ENCODE data around the gene TSPAN5.
"Not testable (repeated sequence)": the region's sequence is repeated elsewhere in the genome, so short reads cannot be mapped to it uniquely, and the experiment has no call there.

Gene TSPAN5

DNA sequence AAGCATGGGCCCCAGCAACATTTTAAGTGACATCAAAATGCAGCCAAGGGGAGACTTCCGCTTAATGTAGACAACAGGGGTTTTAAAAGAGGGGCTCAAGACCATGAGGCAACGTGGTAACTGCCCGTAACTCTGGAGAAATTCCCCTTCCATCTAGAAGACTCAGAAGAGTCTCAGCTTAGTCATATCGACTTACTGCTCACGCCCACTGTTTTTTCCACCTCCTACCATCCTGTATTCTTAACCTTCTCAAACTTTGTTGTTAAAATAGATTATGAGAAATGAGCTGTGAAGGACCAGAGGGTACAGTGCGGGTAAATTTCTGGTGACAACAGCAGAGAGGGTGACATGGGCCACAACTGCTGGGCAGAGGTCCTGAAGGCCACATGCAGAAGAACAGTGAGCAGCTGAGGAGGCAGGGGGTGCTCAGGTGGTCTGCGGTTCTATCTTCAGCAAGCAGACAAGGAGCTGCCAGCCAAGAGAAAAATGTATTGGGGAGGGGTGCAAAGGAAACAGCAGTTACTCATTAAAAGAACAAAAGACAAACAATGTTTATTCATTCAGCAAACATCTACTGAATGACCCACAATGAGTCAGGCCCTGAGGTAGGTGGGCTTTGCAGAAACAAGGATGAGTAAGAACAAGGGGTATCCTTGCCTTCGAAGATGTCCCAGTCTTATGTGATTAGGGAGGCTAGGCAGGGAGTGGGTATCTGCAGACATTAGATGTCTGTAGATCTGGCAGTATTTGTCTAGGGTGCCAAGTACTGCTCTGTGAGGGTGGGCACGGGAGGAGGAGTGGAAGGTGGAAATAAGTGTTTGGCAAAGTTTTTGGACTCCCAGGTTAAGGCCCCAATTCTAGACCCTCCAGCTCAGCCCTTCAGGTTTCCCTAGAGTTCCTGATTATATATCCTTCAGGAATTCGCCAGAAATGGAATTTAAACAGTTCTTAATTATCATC lies 175.3 kb downstream of the TSPAN5 start:
- DNase-seq, result peak; percentile 36

DNA sequence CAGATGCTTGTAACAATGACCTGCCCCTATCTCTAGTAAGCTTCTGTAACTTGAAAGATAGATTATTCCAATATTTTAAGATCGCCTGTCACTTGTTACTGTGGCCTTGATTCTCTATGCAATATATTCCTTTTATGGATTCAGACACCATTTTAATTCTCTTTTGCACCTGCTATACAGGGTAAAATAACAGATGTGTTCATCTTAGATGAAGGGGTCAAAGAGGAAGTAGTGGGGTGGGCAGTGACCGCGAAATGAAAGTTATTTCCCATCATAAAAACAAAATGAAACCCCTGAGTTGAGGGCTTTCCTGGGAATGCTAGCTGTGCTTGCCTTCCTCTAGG lies 175.9 kb downstream of the TSPAN5 start:
- no peak for DNase-seq

DNA sequence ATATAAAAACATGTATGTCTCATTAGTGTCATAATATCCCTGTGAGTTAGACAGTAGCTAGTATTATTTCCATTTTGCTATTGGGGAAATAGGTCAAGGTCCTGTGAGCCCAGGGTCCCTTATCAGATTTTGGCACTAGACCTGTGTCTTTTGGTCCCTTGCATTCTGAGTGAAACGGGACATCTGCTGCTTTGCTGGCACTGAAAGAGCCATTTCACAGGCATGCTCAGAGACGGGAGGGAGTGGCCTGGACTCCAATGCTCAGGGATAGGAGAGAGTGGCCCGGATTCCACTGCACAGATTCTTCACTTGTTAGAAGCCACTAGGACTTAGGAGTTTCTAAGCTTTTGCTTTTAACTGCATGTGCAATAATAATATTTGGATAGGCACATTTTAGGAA lies 177.2 kb downstream of the TSPAN5 start:
- DNase-seq, result no peak

DNA sequence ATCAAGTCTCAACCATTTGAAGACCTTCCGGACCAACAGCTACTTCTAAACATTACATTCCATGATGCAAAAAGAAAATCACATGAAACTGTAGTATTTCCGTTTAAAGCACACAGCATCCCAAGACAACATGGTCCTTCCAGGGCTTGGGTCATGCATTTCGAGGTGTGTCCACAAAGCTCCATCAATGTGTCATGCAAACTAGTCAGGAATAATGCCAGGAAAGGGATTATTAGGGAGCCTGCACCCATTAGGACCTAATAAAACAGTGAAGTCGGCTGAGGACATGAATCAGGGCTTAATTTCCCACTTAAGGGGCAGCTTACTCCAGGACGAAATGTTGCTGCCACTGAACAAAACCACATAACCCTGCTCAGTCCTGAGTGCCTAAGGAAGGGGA lies 177.9 kb downstream of the TSPAN5 start:
- no peak for DNase-seq

DNA sequence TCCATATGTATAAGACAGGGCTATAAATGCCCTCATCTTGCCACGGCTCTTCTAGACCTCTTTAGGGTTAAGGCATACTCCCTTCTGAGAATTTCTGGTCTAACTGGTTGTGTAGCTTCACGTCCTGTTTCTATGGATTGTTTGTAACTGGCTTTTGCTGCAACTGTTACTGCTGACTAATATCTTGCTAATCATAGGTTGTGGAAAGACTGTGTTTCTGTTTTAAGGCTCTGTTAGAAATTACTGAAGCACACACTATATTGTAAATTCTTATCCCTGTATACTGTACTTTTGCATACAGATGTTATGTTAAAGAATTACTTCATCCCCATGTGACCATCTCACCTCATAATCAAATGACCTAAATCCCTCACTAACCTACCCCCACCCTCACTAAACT lies 178.8 kb downstream of the TSPAN5 start:
- not testable (repeated sequence) for DNase-seq

DNA sequence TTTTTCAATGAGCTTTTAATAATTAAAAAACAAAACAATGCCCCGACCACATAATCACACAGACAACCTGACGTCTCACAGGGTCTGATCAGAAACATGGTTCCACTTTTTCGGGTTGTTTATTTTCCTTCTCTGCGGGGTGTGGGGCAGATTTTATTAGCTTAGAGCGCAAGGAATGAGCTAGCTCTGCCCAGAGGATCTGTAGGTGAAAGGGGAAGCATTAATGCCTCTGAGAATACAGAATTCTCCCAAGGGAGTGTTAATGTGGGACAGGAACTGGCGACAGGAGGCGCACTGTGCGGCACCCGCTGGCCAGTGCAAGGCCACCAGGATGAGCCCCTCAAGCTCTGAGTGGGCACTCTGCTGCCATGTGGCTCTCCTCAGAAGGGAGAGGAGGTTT lies 181.5 kb downstream of the TSPAN5 start:
- DNase-seq, result no peak

DNA sequence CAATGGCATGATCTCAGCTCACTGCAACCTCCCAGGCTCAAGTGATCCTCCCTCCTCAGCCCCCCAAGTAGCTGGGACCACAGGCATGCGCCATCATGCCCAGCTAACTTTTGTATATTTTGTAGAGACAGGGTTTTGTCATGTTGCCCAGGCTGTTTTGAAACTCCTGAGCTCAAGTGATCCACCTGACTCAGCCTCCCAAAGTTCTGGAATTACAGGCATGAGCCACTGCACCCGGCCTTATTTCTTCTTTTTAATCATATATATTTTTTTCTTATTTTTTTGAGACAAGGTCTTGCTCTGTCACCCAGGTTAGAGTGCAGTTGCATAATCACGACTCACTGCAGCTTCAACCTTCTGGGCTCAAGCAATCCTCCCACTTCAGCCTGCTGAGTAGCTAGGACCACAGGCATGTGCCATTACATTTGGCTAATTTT lies 184.0 kb downstream of the TSPAN5 start:
- DNase-seq, result no peak

DNA sequence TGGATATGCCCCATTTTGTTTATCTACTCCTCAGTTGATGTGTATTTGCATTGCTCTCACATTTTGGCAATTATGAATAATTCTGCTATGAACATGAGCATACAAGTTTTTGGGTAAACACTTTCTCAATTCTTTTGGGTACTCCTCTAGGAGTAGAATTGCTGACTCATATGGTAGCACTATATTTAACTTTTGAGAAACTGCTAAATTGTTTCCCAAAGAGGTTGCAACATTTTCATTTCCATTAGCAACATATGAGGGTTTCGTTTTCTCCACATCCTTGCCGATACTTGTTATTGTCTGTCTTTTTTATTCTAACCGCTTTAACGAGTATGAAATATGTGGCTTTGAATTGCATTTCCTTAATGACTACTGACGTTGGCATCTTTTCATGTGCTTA lies 185.4 kb downstream of the TSPAN5 start:
- DNase-seq, result no peak

DNA sequence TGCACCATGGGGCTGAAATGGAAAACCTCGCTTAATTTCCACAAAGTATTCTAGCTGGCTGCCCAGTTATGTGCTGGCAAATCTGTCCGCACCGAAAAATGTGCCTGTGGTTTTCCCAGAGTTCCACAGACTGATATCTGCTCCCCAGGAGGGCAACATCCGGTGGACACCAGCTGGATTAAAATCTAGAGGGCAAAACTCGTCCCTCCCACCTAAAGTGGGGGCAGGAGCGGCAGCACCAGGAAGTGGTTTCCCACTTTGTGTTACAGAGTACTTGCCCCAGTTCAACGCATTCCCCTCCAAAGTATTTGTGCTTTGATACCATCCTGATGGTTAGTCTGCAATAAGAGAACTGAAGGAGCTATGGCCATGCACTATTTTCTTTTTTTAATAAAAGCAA lies 187.6 kb downstream of the TSPAN5 start:
- no peak for DNase-seq

DNA sequence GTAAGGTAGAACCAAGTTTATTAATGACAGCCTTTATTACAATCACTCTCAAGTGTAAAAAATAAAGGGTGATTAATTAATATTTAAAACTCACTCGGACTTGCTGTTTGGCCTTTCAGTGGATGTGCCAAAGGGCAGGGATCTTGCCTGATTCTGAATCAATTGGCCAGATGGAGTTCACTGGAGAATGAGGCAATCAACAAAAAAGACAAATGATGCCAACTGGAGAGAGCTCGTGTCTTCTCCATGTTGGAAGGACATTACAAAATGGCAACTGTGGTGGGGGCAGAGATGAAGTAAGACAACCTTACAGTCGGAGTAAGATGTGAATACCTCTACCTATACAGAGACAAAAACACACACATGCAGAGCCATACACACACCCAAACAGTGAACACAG lies 188.0 kb downstream of the TSPAN5 start:
- DNase-seq, result no peak

DNA sequence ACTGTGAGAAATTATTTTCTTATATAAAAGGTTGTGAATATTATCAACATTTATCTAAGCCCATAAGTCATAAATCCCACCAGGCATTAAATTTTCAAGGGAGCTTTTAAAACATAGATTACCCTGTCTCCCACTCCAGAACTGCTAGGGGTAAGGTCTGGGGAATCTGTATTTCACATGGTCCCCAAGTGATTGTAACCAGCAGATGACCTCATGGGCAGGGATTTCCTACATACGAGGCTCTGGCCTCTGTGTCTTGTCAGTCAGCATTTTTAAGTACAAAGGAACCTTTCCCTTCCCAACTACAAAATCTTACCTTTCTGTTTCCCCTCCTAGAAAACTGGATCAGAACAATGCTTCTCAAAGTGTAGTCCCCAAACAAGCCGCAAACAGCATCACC lies 188.6 kb downstream of the TSPAN5 start:
- DNase-seq, result no peak

DNA sequence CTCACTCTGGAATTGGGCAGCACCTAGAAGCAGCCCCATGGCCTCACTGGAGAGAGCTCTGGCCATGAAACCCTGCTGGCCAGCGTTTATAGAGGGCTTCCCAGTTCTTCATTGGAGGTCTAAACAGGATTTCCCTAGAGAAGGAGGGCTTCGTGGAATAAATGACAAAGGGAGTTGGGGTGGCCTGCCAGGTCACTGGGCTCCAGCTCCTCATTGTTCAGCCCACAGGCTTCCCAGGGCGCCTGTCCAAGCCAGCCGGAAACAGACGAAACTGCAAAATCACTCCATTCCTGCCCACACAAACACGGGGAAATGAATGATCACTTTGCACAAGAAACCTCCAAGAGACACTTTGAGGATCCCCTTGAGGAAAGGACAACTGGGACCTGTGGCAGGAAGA lies 189.7 kb downstream of the TSPAN5 start:
- no peak for DNase-seq

DNA sequence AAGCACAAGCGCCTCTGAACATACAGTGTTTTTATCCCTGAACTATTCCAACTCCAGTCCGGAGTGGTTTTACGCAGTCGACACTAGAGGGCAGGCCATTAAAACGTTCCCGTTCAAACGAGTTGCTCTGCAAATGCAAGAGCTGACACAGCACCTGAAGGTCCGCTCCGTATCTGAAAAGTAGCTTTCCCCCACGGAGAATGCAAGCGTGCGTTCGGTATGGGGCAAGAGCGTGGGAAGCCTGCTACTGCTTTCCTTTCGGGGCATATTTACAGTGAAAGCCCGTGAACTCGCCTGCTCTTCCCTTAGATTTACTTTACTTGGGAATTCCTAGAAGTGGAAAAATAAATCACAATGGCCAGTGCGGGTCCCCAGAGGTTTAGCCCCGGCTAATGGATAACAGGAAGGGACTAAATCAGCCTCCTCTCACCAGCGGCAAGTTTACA lies 190.8 kb downstream of the TSPAN5 start:
- peak; percentile 87 for DNase-seq

DNA sequence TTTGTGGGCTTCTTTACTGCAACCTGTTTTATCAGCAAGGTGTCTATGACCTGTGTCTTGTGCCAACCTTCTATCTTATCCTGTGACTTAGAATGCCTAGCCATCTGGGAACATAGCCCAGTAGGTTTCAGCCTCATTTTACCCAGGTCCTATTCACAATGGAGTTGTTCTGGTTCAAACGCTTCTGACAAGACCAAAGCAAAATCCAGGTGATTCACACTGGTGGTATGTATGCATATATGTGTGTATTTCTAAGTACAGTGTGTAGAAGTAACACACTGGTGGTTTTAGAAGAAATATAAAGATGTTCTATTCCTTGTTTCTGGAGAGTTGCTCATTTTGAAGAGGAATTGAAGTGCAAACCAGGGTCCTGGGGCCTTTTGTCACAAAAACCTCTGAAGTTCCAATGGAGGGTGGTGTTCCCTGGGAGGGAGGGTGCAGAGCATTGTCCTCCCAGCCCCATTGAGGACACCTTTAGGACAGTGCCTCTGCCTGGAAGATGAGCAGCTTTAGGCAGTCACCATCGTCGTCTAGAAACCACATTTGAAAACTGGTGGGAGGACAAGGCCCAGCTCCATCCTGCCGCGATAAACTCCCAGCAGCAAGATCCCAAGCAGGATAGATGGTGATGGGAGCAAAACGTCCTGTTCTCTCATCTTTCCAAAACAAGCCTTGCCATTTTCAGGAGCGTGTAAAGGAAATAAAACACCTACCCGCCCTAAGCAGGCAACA lies 191.4 kb downstream of the TSPAN5 start:
- DNase-seq, result no peak

DNA sequence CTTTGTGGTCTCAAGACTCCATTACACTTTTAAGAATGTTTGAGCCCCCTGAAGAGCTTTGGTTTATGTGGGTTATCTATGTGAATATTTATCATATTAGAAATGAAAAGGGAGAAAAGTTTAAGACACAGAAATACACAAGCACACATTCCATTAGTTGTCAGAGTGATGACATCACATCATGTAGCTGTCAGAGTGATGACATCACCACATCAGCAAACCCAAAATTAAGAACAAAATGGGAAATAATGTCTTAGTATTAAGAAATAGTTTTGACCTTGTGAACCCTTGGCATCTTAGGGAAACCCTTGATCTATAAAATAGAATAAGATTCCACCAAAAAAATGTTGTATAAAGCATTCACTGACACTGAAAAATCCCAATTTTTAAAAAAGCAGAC lies 195.9 kb downstream of the TSPAN5 start:
- DNase-seq, result no peak

DNA sequence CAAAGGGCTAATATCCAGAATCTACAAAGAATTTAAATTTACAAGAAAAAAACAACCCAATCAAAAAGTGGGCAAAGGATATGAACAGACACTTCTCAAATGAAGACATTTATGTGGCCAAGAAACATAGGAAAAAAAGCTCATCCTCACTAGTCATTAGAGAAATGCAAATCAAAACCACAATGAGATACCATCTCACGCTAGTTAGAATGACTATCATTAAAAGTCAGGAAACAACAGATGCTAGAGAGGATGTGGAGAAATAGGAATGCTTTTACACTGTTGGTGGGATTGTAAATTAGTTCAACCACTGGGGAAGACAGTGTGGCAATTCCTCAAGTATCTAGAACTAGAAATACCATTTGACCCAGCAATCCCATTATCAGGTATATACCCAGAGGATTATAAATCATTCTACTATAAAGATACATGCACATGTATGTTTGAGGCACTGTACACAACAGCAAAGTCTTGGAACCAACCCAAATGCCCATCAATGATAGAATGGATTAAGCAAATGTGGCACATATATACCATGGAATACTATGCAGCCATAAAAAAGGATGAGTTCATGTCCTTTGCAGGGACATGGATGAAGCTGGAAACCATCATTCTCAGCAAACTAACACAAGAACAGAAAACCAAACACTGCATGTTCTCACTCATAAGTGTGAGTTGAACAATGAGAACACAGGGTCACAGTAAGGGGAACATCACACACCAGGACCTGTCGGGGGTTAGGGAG lies 197.1 kb downstream of the TSPAN5 start:
- DNase-seq, result not testable (repeated sequence)

DNA sequence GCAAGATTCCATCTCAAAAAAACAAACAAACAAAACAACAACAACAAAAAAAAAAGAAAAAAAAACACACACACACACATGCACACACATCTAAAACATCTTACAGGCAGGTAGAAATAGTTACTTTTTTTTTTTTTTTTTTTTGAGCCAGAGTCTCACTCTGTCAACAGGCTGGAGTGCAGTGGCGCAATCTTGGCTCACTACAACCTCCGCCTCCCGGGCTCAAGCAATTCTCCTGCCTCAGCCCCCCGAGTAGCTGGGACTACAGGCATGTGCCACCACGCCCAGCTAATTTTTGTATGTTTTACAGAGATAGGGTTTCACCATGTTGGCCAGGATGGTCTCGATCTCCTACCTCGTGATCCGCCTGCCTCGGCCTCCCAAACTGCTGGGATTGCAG lies 201.0 kb downstream of the TSPAN5 start:
- not testable (repeated sequence) for DNase-seq

DNA sequence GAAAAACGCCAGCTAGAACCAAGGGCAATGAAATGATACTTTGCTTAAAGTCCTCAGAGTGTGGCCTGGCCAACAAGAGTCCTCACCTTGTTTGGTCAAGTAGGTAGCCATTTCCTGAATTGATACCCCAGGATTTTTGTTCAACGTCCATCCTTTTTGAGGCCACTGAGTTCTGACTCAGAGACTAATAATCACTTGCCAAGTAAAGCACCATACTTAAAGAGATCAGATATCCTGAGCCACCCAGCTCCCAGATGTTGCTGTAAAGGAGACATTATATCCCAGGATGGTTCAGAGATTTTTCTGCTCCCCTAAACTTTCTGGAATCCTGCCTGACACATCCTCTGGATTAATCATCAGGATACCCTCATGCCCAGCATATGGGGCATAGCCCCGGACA lies 206.3 kb downstream of the TSPAN5 start:
- no peak for DNase-seq

DNA sequence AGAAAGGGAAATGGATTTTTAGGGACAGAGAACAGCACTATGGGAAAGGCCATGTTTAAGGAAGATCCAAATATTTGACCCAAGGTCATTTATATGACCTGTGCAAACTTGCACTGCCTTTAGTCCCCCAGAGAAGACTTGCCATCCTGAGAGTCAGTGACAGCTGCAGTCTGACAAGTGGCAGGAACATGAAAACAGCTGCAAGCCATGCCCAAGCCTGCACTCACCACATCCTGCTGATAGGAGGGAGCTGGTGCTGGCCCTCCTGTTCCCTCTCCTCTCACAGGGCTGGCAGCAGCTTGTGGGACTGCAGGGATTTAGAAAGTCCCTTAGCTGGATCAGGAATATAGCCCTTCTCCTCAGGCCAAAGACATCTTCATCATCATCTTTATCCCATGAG lies 209.5 kb downstream of the TSPAN5 start:
- DNase-seq, result no peak

DNA sequence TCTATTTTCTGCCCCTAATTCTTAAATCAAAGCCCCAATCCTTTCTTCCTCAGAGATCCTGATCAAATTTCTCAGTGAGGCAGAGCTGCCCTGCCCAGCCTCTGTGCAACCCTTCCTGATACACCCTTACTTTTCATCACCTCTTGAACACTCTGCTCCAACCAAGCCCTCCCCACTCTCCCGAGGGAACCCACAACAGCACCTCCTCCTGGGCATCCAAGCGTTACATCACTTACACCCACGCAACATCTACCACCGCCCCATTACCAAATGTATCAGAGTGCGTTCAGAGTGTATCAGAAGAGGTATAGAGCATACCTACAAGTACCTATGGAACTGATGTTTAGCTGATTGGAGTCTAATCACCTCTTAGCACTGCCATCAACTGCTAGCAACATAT lies 210.8 kb downstream of the TSPAN5 start:
- DNase-seq, result no peak

DNA sequence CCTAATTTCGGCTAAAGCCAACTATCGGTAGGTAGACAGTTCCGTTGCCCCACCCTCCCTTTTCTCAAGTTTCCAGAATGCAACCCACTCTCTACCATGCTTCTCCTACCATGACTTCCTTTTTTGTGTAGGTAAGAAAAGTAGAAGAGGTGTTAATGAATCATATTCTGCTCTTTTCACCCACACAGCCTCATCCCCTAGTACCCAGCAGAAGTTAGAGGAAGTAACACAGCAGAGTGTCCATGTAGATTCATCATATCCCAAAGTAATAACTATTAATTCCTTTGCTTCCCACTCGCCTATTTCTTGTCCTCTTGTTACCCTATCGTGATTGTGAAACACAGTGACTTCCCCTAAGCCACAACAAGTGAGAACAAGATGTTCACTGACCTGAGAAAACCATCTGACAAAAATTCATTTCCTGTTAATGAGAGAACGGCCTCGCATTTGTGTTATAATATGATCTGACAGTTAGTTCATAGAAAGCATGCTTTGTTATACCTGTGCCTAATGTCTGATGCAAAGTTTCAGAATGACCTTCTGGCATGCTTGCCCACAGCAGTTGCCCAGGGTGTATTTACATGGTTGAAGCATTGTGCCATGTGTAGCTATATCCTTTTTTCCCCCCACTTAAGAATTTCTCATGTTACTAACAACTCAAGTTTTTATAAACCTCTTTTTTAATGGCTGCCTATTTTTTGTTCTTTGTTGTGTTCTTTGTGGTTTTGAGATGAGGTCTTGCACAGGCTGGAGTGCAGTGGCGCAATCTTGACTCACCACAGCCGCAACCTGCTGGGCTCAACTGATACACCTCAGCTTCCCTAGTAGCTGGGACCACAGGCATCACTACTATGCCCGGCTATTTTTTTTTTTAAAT lies 211.7 kb downstream of the TSPAN5 start:
- DNase-seq, result no peak

DNA sequence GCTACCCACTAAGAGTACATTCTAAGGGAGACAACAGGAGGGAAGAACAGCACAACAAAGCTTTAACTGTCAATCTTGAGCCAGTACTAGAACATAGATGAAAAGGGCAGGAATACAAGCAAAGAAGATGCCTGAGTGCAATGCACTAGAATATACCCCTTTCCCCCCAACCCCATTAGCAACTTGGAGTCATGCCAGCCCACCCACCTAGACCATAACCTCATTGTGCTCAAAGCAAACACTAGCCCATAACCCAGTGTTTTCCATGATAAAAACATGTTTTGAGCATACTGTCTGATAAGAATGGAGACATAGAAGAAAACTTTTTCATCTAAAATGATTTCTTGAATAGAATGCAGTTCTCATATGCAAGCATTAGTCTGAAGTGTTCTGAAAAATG lies 214.0 kb downstream of the TSPAN5 start:
- no peak for DNase-seq

DNA sequence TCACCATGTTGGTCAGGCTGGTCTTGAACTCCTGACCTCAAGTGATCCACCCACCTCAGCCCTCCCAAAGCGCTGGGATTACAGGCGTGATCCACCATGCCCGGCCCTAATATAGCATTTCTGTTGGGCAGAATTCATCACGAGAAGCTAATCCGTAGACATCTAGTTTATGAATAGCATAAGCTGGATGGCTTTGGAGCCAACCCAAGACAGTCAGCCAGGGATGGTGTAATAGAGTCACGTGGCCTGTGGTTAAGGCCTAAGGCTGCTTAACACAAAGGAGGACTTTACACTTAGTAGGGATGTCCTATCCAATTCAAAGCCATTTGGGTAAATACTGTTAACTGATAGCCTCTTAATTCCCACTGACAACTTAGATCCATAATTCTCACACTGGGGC lies 223.6 kb downstream of the TSPAN5 start:
- DNase-seq, result no peak

Data from amniotic stem cell (primary cell).